Rectal smooth muscle tissue (tissue), 1 donor: Measurements from ENCODE around the gene POLR2L.

ENCODE experiments used
- H3K27ac ChIP-seq: one replicate; pipeline ENCODE4 v1.7.0; 2013; ENCODE audit warnings: low read depth, low read length, inconsistent platforms
- H3K27me3 ChIP-seq: one replicate; pipeline ENCODE4 v1.7.0; 2013; ENCODE audit warnings: low read length; ENCODE audit not compliant: control insufficient read depth, insufficient read depth
- H3K36me3 ChIP-seq: one replicate; pipeline ENCODE4 v1.7.0; 2013; ENCODE audit warnings: low read length; ENCODE audit not compliant: control insufficient read depth, insufficient read depth
- H3K4me1 ChIP-seq: one replicate; pipeline ENCODE4 v1.7.0; 2013; ENCODE audit warnings: low read length; ENCODE audit not compliant: control insufficient read depth, insufficient read depth
- H3K4me3 ChIP-seq: one replicate; pipeline ENCODE4 v1.7.0; 2013; ENCODE audit warnings: low read length
- H3K9ac ChIP-seq: one replicate; pipeline ENCODE4 v1.7.0; 2013; ENCODE audit warnings: low read length

The POLR2L gene

DNA sequence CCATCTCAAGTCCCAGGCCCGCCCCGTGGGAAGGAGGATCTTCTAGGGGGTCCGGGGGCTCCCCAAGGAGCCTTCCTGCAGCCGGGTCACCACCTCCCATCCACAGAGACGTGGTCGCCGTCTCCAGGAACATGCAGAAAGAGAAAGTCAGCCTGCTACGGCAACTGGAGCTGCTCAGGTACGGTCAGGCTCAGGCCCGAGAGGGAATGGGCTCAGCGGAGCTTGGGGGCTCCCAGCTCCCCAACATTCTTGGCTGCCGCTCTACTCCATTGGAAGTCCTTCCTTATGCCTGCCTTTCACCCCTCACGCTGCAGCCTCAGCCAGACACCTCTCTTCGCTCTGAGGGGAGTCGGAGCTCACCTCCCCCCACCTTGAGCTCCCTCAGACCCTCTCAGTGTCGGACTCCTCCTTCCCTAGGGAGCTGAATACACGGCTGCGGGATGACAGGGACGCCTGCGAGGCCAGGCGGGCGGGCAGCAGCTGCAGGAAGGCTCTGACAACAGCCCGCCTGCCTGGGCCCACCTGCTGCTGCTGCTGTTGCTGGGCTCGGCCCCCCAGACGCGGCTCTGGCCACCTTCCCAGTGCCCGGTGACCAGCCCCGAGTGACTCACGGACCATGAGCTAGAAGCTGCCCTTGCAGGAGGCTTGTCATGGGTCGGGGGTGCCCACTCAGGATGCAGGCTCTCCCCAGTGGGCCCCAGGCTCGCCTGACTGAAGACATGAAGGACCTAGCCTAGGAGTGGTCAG is 11.0 kb downstream of the POLR2L start:
- peaks cover 34% of the 10 kb centered on the region for H3K27me3 ChIP-seq
- peaks cover 23% of the 10 kb centered on the region for H3K4me1 ChIP-seq
- no peak overlapping the region for H3K9ac ChIP-seq
- H3K36me3 ChIP-seq = peaks cover 3% of the 10 kb centered on the region
- H3K4me3 ChIP-seq = no peak overlapping the region
- no peak overlapping the region for H3K27ac ChIP-seq

GRCh38 chr11:830295-831117 is 11.8 kb downstream of the POLR2L start:
- Histone ChIP-seq H3K4me1 (peaks cover 23% of the 10 kb centered on the region), H3K27ac (no peak overlapping the region), H3K4me3 (peak overlapping the region; percentile 40), H3K9ac (no peak overlapping the region), H3K27me3 (peaks cover 34% of the 10 kb centered on the region), H3K36me3 (no peaks in the 10 kb centered on the region)

- peak overlapping the region; percentile 40 for H3K4me3 ChIP-seq
- no peak overlapping the region for H3K27ac ChIP-seq
- H3K36me3 ChIP-seq = peaks cover 4% of the 10 kb centered on the region
- H3K9ac ChIP-seq = no peak overlapping the region
- peaks cover 34% of the 10 kb centered on the region for H3K27me3 ChIP-seq
- peaks cover 20% of the 10 kb centered on the region for H3K4me1 ChIP-seq
Observed at GRCh38 chr11:829847-830294, 12.5 kb downstream of the POLR2L start.

GRCh38 chr11:829176-829846 is 13.0 kb downstream of the POLR2L start:
- peaks cover 34% of the 10 kb centered on the region for H3K27me3 ChIP-seq
- H3K4me1 ChIP-seq = peaks cover 15% of the 10 kb centered on the region
- H3K9ac ChIP-seq = no peak overlapping the region
- H3K36me3 ChIP-seq = peaks cover 7% of the 10 kb centered on the region
- H3K27ac ChIP-seq = no peak overlapping the region
- peak overlapping the region; percentile 40 for H3K4me3 ChIP-seq

- no peak overlapping the region for H3K27ac ChIP-seq
- peaks cover 9% of the 10 kb centered on the region for H3K4me1 ChIP-seq
- H3K4me3 ChIP-seq = peak overlapping the region; percentile 40
- H3K9ac ChIP-seq = no peak overlapping the region
- H3K36me3 ChIP-seq = peaks cover 10% of the 10 kb centered on the region
- H3K27me3 ChIP-seq = peaks cover 34% of the 10 kb centered on the region
Observed at GRCh38 chr11:828506-829175, 13.7 kb downstream of the POLR2L start.

DNA sequence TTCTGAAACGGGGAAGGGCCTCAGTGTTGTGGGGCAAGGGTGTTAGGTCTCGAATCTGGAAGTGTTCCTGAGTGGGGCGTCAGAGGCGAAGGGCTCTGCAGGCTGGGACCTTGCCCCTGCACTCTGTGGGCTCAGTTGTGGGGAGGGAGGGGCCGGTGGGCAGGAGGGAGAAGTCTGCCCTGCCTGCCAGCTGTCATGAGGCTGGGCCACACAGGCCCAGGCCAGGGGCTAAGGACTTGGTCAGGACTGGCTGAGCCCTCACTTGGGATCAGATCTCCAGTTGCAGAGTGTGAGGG is 14.5 kb downstream of the POLR2L start, which contains the start of gene CRACR2B:
Gene CRACR2B, plus strand, starts transcription at position 23 of the 296 bp plus-strand sequence. CDS start 689 bp downstream, outside the sequence.
- Histone ChIP-seq H3K27me3 (peaks cover 34% of the 10 kb centered on the region), H3K9ac (no peak within 1 kb of the TSS), H3K36me3 (peaks cover 10% of the 10 kb centered on the region), H3K27ac (no peak within 1 kb of the TSS), H3K4me1 (peaks cover 6% of the 10 kb centered on the region), H3K4me3 (peak within 1 kb of the TSS; percentile 59)

DNA sequence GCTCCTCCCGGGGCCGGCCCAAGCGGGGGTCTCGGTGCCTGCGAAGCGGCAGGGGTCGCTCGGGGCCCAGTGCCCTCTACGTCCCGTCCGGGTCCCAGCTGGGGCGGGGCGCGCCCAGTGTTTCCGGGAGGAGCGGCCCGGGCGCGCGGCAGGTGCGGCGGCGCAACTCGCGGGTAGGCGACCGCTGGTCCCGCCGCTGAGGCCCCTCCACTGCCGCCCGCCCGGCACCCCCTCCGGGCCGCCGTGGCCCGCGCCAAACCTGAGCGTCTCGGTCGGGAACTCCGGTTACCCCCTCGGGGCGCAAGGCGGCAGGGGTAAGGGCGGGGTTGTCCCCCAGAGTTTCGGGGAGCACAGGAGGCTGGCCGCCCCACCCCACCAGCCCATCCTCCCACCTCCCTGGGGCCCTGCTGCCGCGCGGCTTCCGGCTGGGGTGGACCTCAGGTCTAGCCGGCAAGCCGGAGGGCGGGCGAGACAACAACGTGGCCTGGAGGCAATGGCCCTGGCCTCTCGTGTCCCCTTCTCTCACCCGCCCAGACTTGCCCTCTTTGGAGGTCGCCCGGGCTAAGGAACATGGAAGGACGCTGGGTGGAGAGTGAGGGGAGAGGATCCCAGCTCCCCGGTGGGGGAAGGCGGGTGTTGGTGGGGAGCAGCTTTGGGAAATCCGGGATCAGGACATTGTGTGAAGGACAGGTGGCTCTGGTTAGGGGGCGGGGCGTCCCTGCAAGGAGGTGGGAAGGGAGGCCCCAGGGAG is 15.0 kb downstream of the POLR2L start:
- no peak overlapping the region for H3K27ac ChIP-seq
- peaks cover 13% of the 10 kb centered on the region for H3K36me3 ChIP-seq
- H3K27me3 ChIP-seq = peaks cover 34% of the 10 kb centered on the region
- H3K9ac ChIP-seq = no peak overlapping the region
- H3K4me1 ChIP-seq = peaks cover 6% of the 10 kb centered on the region
- H3K4me3 ChIP-seq = peak overlapping the region; percentile 59

GRCh38 chr11:826836-827145 is 15.5 kb downstream of the POLR2L start:
- Histone ChIP-seq H3K4me3 (peak overlapping the region; percentile 59), H3K4me1 (peaks cover 6% of the 10 kb centered on the region), H3K9ac (no peak overlapping the region), H3K27ac (no peak overlapping the region), H3K36me3 (peaks cover 13% of the 10 kb centered on the region), H3K27me3 (peaks cover 34% of the 10 kb centered on the region)

DNA sequence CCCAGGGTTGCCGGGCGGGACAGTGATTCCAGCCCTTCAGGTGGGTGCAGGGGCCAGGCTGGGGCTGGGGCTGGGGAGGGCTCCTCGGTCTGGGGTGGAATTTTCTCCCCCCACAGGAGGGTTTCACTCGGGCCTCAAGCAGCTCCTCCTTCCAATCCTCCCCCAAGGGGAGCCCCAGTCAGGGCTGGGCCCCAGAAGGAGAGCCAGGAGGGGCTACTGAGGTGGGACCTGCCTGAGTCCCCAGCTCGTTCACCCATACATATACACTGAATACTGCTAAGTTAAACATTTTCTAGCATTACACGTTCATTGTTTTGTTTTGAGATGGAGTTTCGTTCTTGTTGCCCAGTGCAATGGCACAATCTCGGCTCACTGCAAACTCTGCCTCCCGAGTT is 16.1 kb downstream of the POLR2L start:
- Histone ChIP-seq H3K4me1 (peaks cover 10% of the 10 kb centered on the region), H3K4me3 (no peak overlapping the region), H3K27me3 (peaks cover 28% of the 10 kb centered on the region), H3K36me3 (peaks cover 13% of the 10 kb centered on the region), H3K27ac (no peak overlapping the region), H3K9ac (no peak overlapping the region)

- Histone ChIP-seq H3K4me3 (no peak overlapping the region), H3K4me1 (peaks cover 16% of the 10 kb centered on the region), H3K36me3 (peaks cover 13% of the 10 kb centered on the region), H3K27ac (no peak overlapping the region), H3K9ac (no peak overlapping the region), H3K27me3 (peaks cover 24% of the 10 kb centered on the region)
Observed at GRCh38 chr11:825366-826226, 16.7 kb downstream of the POLR2L start.

GRCh38 chr11:824942-825341 is 17.4 kb downstream of the POLR2L start:
- Histone ChIP-seq H3K27ac (no peak overlapping the region), H3K36me3 (peaks cover 13% of the 10 kb centered on the region), H3K27me3 (peaks cover 24% of the 10 kb centered on the region), H3K4me3 (no peak overlapping the region), H3K4me1 (peaks cover 17% of the 10 kb centered on the region), H3K9ac (no peak overlapping the region)
